ENCODE data around the gene UNK.

Gene UNK

DNA sequence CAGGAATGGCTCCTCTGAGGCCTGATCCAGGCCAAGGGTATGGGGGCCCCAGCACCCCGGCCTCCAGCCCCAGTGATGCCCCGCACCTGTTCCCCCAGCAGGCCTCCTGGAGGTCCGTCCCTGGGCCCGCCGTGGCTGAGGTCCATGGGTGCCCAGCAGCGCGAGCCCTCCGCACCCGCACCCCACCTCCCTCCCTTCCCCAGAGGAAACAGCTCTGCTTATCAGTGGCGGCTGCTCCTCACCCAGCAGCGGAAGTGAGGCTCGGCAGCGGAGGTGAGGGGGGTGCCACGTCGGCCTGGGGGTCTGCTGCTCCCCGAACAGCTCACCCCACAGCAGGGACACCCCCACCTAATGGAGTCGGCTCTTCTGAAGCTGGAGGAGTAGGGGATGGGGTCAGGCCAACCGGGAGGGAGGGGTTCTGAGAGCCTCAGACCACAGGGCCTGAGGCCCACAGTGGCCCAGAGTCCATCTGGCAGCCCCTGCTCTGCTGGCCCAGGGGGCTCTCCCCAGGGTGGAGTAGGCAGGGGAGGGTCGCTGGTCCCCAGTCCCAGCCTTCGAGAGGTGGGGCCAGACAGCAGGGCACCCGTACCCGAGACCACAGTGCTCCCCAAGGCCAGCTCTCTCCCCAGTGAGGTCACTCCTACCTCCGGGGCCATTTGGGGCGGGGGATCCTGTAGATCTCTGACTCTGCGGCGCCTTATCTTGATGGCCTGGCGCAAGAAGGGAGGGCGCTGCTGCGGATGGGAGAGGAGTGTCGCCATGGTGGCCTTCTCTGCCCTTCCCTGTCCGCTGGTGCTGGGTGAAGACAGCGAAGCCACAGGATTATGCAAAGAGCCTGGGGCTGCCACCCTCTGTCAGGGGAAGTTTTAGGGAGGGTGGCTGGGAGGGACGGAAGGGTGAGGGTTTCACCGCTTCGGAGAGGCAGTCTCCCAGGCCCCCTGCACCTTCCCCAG, 59.2 kb downstream of the UNK start, which contains the start of gene UNC13D:
Gene UNC13D (minus strand): TSS at position 828 of the 953 bp plus-strand sequence. CDS start 67 bp downstream, at position 761.
- H3K27me3 Mint-ChIP-seq (ENCODE audit: low read depth), result no peaks in the 10 kb centered on the region

DNA sequence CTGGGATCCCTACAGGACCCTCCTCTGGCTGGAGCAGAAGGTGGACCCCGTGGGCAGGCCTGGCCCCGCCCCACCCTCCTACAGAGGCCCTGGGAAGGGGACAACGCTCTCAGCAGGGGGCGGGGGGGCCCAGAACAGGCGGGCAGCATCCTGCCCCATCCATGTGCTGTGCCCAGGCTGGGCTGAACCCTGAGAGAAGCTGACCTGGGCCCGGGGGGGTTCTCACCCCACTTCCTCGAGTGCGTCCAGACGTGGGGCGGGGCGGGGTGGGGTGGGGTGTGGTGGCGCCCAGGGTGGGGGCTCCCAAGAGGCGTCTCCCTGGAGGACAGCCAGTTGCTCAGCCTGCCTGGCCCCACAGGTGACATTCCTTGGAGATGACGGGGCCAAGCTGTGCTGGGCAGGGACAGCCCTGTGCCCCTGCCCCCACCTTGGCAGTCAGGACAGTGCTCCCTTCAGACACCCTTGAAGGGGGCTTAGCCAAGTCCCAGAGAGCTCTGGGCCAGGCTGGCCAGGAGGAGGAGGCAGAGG, 60.0 kb downstream of the UNK start:
- Mint-ChIP-seq H3K4me1 (peaks cover 25% of the 10 kb centered on the region), H3K27me3 (ENCODE audit: low read depth) (no peaks in the 10 kb centered on the region), H3K9me3 (no peaks in the 10 kb centered on the region), H3K27ac (no peak overlapping the region), H3K36me3 (ENCODE audit: low read depth) (peaks cover 28% of the 10 kb centered on the region), H3K4me3 (no peak overlapping the region)
- TF ChIP-seq, protein P1, sequence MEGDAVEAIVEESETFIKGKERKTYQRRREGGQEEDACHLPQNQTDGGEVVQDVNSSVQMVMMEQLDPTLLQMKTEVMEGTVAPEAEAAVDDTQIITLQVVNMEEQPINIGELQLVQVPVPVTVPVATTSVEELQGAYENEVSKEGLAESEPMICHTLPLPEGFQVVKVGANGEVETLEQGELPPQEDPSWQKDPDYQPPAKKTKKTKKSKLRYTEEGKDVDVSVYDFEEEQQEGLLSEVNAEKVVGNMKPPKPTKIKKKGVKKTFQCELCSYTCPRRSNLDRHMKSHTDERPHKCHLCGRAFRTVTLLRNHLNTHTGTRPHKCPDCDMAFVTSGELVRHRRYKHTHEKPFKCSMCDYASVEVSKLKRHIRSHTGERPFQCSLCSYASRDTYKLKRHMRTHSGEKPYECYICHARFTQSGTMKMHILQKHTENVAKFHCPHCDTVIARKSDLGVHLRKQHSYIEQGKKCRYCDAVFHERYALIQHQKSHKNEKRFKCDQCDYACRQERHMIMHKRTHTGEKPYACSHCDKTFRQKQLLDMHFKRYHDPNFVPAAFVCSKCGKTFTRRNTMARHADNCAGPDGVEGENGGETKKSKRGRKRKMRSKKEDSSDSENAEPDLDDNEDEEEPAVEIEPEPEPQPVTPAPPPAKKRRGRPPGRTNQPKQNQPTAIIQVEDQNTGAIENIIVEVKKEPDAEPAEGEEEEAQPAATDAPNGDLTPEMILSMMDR (IDR thresholded peaks at IDR 0.05; ENCODE audit: unreplicated experiment in 3 of 3), result no peak

More for the DNA sequence above, 59.2 kb downstream of the UNK start, which contains the start of gene UNC13D:
- Mint-ChIP-seq H3K4me1 (peaks cover 18% of the 10 kb centered on the region), H3K27ac (peak within 1 kb of the TSS in 2 of 3 experiments; percentile 69 to 79), H3K36me3 (ENCODE audit: low read depth) (peaks cover 24% of the 10 kb centered on the region), H3K4me3 (no peak within 1 kb of the TSS), H3K9me3 (no peaks in the 10 kb centered on the region)
- TF ChIP-seq, protein P1 (IDR thresholded peaks at IDR 0.05; ENCODE audit: unreplicated experiment in 3 of 3), result no peak

DNA sequence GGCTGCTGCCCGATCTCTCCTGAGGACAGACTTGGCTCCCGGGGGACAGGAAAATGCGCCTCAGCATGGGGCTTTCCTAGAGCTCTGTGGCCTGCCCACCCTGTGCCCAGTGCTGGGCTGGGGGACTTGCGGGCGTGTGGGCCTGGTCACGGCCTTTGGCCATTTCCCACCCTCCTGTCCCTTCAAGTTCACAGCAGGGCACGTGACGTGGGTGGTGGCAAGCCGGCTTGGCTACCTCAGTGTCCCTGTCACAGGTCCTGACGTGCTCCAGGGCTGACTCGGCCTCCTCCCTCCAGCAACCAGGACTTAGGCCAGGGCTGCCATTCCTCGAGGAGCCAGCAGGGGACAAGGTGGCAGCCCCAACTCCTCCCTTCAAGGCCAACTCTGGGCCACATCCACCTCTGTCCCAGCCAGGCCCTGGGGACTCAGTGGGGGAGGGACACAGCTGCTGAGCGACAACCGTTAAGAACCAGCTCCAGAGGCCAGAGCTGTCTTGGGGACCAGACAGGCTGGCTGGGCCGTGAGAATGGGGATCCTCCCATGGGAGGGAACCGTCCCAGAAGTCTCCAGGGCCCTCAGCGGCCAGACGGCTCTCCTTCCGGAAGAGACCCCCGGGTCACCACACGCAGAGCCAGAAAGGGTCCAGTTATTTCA, 60.6 kb downstream of the UNK start:
- Mint-ChIP-seq H3K9me3 (no peaks in the 10 kb centered on the region), H3K4me1 (peaks cover 27% of the 10 kb centered on the region), H3K27me3 (ENCODE audit: low read depth) (no peaks in the 10 kb centered on the region), H3K4me3 (no peak overlapping the region), H3K27ac (peak overlapping the region; percentile 69 to 79 (median 71)), H3K36me3 (ENCODE audit: low read depth) (peaks cover 32% of the 10 kb centered on the region)
- TF ChIP-seq, protein P1 (IDR thresholded peaks at IDR 0.05; ENCODE audit: unreplicated experiment in 3 of 3), result peak; percentile 63 to 66 (median 66)

DNA sequence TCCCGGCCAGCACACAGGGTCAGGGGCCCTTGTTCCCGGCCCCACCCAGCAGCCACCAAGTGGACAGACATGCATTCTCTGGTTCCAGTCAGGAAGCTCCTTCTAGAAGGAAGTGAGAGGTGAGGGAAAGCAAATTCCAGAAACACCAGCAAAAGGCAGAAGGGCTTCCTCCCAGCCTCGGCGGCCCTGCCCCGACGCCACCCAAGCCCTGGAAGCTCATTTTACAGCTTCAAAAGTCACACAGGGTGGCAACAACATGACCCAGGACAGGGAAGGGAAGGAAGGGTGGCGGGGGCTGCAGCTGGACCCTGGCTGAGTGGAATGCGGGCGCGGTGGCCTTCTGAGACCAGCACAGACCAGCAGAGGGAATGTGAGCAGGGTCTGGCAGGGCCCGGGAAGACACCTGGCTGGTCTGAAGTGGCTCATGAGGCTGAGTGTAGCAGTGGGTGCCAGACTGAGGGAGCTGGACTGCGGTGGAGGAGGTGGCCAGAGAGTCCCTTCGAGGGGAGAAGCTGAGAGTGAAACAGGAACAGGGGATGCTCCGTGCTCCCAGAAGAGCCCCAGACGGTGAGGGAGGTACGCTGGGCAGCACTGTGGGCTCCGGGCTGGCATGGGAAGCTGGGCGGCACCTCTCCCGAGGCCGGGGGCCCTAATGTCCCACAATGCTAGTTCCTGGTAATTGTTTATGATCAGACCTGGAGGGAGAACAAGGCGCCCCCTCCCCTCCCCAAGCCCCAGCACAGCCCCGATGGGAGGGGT, 61.5 kb downstream of the UNK start:
- Mint-ChIP-seq H3K4me1 (peaks cover 27% of the 10 kb centered on the region), H3K4me3 (no peak overlapping the region), H3K36me3 (ENCODE audit: low read depth) (peaks cover 35% of the 10 kb centered on the region), H3K9me3 (no peaks in the 10 kb centered on the region), H3K27me3 (ENCODE audit: low read depth) (no peaks in the 10 kb centered on the region), H3K27ac (peak overlapping the region; percentile 61 to 71 (median 69))
- TF ChIP-seq, protein P1 (IDR thresholded peaks at IDR 0.05; ENCODE audit: unreplicated experiment in 3 of 3), result no peak

DNA sequence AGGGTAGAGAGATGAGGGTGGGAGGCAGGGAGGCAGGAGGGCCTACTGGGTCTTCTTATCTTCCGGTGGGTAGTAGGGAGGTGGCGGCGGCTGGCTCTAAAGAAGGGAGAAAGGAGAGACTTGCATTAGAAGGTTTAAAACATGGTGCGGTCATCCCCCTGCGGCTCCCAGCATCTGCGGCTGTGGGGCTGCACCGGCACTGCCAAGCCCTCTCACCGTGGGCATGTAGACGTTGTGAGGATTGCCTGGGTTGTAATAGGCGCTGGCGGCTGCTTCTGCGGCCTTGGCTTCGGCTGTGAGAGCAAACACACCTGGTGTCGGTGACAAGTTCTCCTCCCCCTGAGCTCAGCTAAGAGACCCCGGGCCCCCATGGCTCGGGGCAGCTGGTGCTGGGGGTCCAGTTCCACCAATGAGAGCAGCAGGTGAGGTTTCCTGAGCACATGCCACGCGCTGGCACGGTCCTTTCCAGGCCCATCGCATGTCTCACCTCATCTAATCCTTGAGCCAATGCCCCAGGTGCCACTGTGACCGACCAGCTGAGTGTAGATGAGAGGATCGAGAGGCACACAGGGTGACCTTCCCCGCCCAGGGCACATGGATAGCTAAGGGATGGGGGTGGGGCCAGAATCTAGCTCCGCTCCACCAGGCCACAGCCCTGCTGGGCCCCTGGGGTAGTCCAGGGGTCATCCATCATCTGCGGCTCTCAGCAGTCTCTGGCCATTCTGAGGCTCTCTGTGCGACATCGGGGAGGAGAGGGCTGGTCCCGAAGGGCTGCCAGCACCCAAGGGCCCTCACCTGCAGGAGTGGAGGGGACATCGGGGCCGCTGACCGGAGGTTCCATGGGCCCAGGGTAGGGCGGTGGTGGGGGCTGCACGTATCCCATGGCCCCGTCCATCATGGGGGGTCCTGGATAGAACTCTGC, 62.3 kb downstream of the UNK start:
- Mint-ChIP-seq H3K27me3 (ENCODE audit: low read depth) (no peaks in the 10 kb centered on the region), H3K4me3 (no peak overlapping the region), H3K9me3 (no peaks in the 10 kb centered on the region), H3K4me1 (peaks cover 27% of the 10 kb centered on the region), H3K36me3 (ENCODE audit: low read depth) (peaks cover 38% of the 10 kb centered on the region), H3K27ac (no peak overlapping the region)
- TF ChIP-seq, protein P1 (IDR thresholded peaks at IDR 0.05; ENCODE audit: unreplicated experiment in 3 of 3), result no peak

Measured in nephron (organoid).